Cardiac fibroblast (primary cell): Measurements from ENCODE around the gene DDX23.

Experiments
- DNase-seq, 2 donors: peaks; one replicate each; pipeline versions ENCODE4 v3.0.0 to v3.0.0-alpha.2; 2010; ENCODE audit warnings: low read depth in 2 of 2
- H3K4me3 ChIP-seq, 2 donors: replicated peaks in 1 of 2; 1 replicate in 1 of 2; 2 replicates in 1 of 2; pipeline ENCODE4 v1.5.1; 2011; ENCODE audit warnings: low read depth in 2 of 2, low read length in 2 of 2, mild to moderate bottlenecking in 2 of 2, moderate library complexity in 1 of 2
- CTCF ChIP-seq: IDR thresholded peaks from one replicate; pipeline ENCODE4 v1.5.1; 2011; ENCODE audit warnings: low read depth, mild to moderate bottlenecking, low read length, inconsistent platforms

DDX23 gene

GRCh38 chr12:48789858-48790326, 62.1 kb downstream of the DDX23 start:
- DNase-seq = no peak
- H3K4me3 ChIP-seq = peak overlapping the region in 1 of 2 donors; percentile 80
- TF ChIP-seq CTCF = no peak

- H3K4me3 ChIP-seq = peak within 1 kb of the TSS; percentile 80 to 94
- DNase-seq = peak; percentile 58 to 83
- TF ChIP-seq CTCF = no peak
Measured at GRCh38 chr12:48788854-48789775, 62.8 kb downstream of the DDX23 start, which contains the start of gene ADCY6. Gene ADCY6, minus strand, starts transcription at chr12:48789089. Its CDS starts 5,655 bp downstream, at chr12:48783434.

DNA sequence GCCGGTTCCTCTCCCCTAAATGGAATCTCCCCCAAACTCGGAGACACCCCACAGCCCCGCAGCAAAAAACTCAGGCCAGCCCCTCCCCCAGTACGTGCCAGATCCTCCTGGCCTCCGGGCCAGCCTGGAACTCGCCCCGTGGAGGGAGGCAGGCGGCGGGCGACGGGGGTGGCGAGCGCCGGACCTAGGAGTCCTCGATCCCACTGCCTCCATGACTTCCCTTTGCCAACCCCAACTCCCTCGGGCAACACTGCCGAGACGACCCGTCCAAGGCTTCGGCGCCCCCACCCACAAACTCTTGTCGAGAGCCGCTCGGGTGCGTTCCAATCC, 63.5 kb downstream of the DDX23 start:
- no peak for DNase-seq
- no peak for TF ChIP-seq CTCF
- H3K4me3 ChIP-seq = peak overlapping the region; percentile 80 to 94

GRCh38 chr12:48787791-48788523, 64.0 kb downstream of the DDX23 start:
- no peak for TF ChIP-seq CTCF
- DNase-seq = peak in 1 of 2 donors; percentile 45
- peak overlapping the region; percentile 80 to 94 for H3K4me3 ChIP-seq

- peak overlapping the region; percentile 80 to 94 for H3K4me3 ChIP-seq
- peak; percentile 14 to 83 for DNase-seq
- TF ChIP-seq CTCF = no peak
Measured at GRCh38 chr12:48786591-48787544, 65.1 kb downstream of the DDX23 start.

- no peak overlapping the region for H3K4me3 ChIP-seq
Measured at GRCh38 chr12:48783432-48783831, 68.5 kb downstream of the DDX23 start.

More at GRCh38 chr12:48783432-48783831, 68.5 kb downstream of the DDX23 start:
- TF ChIP-seq CTCF = no peak
- DNase-seq = no peak
